Motor neuron (in vitro differentiated cells): Measurements from ENCODE around the gene VAC14. TPM values are rescaled to one million over a fixed set of nuclear protein-coding genes. Genes with fewer than 3 reads are reported as not detected.

Experiments used
- ATAC-seq, 8 experiments: fragments of 200-7000 bp; cut with Tn5 transposase; replicated peaks in 6 of 8; 2 replicates each; pipeline ENCODE4 v1.8.0; 2021; ENCODE audit warnings: mild to moderate bottlenecking in 8 of 8, moderate library complexity in 8 of 8
- H3K27ac ChIP-seq, 2 donors: fragments of 250-450 bp; sonication (Bioruptor Pico); 2 replicates each; pipeline ENCODE4 v1.9.0; 2021; ENCODE audit warnings: antibody characterized with exemption in 2 of 2, mild to moderate bottlenecking in 2 of 2, moderate library complexity in 1 of 2
- H3K4me1 ChIP-seq, 2 donors: fragments of 250-450 bp; sonication (Bioruptor Pico); replicated peaks in 1 of 2; 2 replicates each; pipeline ENCODE4 v1.6.1; 2021; ENCODE audit warnings: antibody characterized with exemption in 2 of 2, mild to moderate bottlenecking in 2 of 2, moderate library complexity in 1 of 2
- H3K4me3 ChIP-seq, 5 donors: fragments of 250-450 bp; sonication (Bioruptor Pico); 2 replicates each; pipeline ENCODE4 v1.9.0; 2021; ENCODE audit warnings: antibody characterized with exemption in 5 of 5, mild to moderate bottlenecking in 5 of 5, moderate library complexity in 4 of 5
- WGBS, 10 experiments: fragments of 450-650 bp; shearing (Covaris generic); methylation state at CpG; one replicate each; pipeline ENCODE4 v1.0.0; 2022; 5-methylcytosine and 5-hydroxymethylcytosine counted together
- in situ Hi-C, 9 experiments: fragments of 400-800 bp; cut with MboI; loops; one replicate each; pipeline ENCODE4 v1.15.0; 2021; ENCODE audit warnings: low sequenced_read_pairs in 9 of 9, low pct_unique_long_range_greater_than_20kb in 2 of 9; ENCODE audit not compliant: unreplicated experiment in 9 of 9
- total RNA-seq, 8 experiments: library from RNA; unstranded; fragments of 300-600 nt; gene quantifications; 2 replicates each; pipeline versions ENCODE4 v1.2.3 to v1.2.4, GENCODE V29; 2022

Gene VAC14
- total RNA-seq, 8 experiments from 2014 or later: 9.3 to 34.5 (median 17.0) TPM

GRCh38 chr16:70664325-70665112 is 136.4 kb downstream of the VAC14 start:
- Histone ChIP-seq H3K4me1 (peaks cover 0 to 4% of the 10 kb centered on the region in 2 donors), H3K4me3 (no peak overlapping the region), H3K27ac (no peak overlapping the region)
- 95% methylated on average over 4 of the region's 39 CpGs; no CpG with 5 or more reads in 9 of the 10 experiments for WGBS, 10 experiments
- in situ Hi-C loops: loop anchor here in 2 of 9 experiments (25.0 kb wide), 2 partner anchors 277 to 327 kb away; partner anchors contain the start of gene DDX19A (in 1 of the 2)
- ATAC-seq: peak in 4 of 8 experiments; percentile 8 to 25 (median 16)

DNA sequence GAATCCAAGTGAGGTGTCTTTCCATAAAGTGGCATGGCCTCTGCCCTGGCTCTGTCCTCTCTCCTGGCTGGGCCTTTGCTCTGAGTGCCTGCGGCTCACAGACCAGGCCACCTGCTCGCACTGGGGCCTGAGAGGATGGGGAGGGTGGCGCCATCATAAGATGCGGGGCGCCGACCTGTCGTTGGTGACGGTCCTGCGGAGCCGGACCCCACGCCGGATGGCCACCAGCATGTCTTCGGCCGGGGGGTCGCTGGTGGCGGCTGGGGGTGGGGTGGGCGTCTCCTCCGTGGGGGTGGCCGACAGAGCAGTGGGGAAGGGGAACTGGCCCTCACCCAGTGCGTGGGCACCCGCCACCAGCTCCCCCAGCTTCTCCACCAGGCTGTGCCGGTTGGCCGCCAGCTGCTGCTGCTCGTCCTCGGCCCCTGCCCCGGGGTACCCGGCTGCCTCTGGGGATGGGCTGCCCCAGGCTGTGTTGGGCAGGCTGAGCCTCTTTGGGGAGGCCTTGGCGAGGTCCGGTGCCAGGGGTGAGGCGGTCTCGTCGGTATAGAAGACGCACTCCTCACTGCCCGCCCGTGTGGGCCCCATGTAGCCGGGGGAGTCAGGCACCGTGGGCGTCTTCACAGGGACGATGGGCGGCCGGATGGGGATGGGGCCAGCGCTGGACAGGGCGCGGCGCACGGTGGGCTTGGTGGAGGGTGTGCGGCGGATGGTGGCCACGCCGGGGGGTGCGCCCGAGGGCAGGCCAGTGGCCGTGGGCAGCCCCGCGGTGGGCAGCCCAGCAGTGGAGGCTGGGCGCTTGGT is 137.2 kb downstream of the VAC14 start:
- no peak overlapping the region for H3K27ac ChIP-seq
- 93 to 100% (median 99%) methylated on average over 3 to 14 of the region's 56 CpGs; no CpG with 5 or more reads in 6 of the 10 experiments for WGBS, 10 experiments
- ATAC-seq: peak in 3 of 8 experiments; percentile 11 to 21 (median 20)
- peaks cover 0 to 4% of the 10 kb centered on the region in 2 donors for H3K4me1 ChIP-seq
- in situ Hi-C loops: loop anchor here in 2 of 9 experiments (25.0 kb wide), 2 partner anchors 276 to 326 kb away; partner anchors contain the start of gene DDX19A (in 1 of the 2)
- no peak overlapping the region for H3K4me3 ChIP-seq

GRCh38 chr16:70662991-70663523 is 137.9 kb downstream of the VAC14 start:
- no CpG with 5 or more reads among the region's 13 CpGs for WGBS, 10 experiments
- H3K4me1 ChIP-seq: peaks cover 0 to 4% of the 10 kb centered on the region in 2 donors
- no peak for ATAC-seq
- in situ Hi-C loops: loop anchor here in 2 of 9 experiments (25.0 kb wide), 2 partner anchors 276 to 326 kb away; partner anchors contain the start of gene DDX19A (in 1 of the 2)
- no peak overlapping the region for H3K4me3 ChIP-seq
- H3K27ac ChIP-seq: no peak overlapping the region

- in situ Hi-C loops: loop anchor here in 2 of 9 experiments (25.0 kb wide), 2 partner anchors 275 to 325 kb away; partner anchors contain the start of gene DDX19A (in 1 of the 2)
- H3K4me1 ChIP-seq: peaks cover 0 to 4% of the 10 kb centered on the region in 2 donors
- no peak overlapping the region for H3K4me3 ChIP-seq
- no peak overlapping the region for H3K27ac ChIP-seq
- 38 to 83% (median 78%) methylated on average over 1 to 11 of the region's 21 CpGs; no CpG with 5 or more reads in 6 of the 10 experiments for WGBS, 10 experiments
- ATAC-seq: peak in 1 of 8 experiments; percentile 35
Observed at GRCh38 chr16:70661918-70662641, 138.9 kb downstream of the VAC14 start.

DNA sequence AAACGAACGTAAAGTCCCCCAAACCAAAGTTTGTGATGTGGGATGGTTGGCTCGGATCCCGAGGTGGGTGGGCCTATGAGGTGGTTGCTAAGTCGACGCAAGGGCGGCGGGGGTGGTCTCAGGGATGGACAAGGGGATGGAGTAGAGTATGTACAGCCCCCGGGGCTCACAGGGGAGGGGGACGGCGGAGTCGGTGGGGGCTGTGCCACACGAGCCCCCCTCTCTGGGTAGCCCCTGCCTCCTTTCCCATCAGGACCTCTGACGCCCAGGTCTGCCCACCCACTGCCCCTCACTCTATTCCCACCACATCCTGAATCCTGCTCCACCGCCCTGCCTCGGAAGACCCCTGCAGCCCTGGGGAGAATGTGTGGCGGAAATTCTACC is 139.4 kb downstream of the VAC14 start:
- Histone ChIP-seq H3K4me1 (peaks cover 0 to 4% of the 10 kb centered on the region in 2 donors), H3K4me3 (no peak overlapping the region), H3K27ac (no peak overlapping the region)
- in situ Hi-C loops: loop anchor here in 2 of 9 experiments (25.0 kb wide), 2 partner anchors 274 to 324 kb away; partner anchors contain the start of gene DDX19A (in 1 of the 2)
- ATAC-seq: no peak
- WGBS, 10 experiments: no CpG with 5 or more reads among the region's 17 CpGs

GRCh38 chr16:70660672-70661350 is 140.1 kb downstream of the VAC14 start:
- H3K4me1 ChIP-seq: peaks cover 0 to 4% of the 10 kb centered on the region in 2 donors
- in situ Hi-C loops: loop anchor here in 2 of 9 experiments (25.0 kb wide), 2 partner anchors 274 to 324 kb away; partner anchors contain the start of gene DDX19A (in 1 of the 2)
- peak; percentile 3 to 51 (median 38) for ATAC-seq
- no peak overlapping the region for H3K4me3 ChIP-seq
- WGBS, 10 experiments: no CpG with 5 or more reads among the region's 7 CpGs
- H3K27ac ChIP-seq: no peak overlapping the region

- in situ Hi-C loops: loop anchor here in 2 of 9 experiments (25.0 kb wide), 2 partner anchors 273 to 323 kb away; partner anchors contain the start of gene DDX19A (in 1 of the 2)
- peak in 3 of 8 experiments; percentile 2 to 13 (median 4) for ATAC-seq
- WGBS, 10 experiments: 17 to 67% (median 40%) methylated on average over 1 of the region's 16 CpGs; no CpG with 5 or more reads in 7 of the 10 experiments
- H3K27ac ChIP-seq: no peak overlapping the region
- H3K4me1 ChIP-seq: peaks cover 0 to 4% of the 10 kb centered on the region in 2 donors
- H3K4me3 ChIP-seq: no peak overlapping the region
Observed at GRCh38 chr16:70659953-70660671, 140.8 kb downstream of the VAC14 start.

DNA sequence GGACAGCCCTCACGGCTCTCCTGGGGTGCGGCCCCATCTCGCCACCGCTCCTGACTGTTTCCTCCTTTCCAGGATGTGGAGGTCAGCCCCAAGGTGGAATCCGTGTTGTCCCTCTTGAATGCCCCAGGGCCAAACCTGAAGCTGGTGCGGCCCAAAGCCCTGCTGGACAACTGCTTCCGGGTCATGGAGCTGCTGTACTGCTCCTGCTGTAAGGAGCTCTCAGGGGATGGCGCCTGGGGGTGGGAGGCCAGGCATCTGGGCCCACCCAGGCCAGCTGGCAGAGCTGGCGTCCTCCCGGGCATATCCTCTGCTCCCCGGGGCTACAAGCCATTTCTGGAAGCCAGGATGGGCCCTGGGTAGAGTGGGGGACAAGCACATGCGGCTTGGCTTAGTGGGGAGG is 141.4 kb downstream of the VAC14 start:
- in situ Hi-C loops: loop anchor here in 2 of 9 experiments (25.0 kb wide), 2 partner anchors 272 to 322 kb away; partner anchors contain the start of gene DDX19A (in 1 of the 2)
- no peak overlapping the region for H3K27ac ChIP-seq
- ATAC-seq: peak in 1 of 8 experiments; percentile 7
- peaks cover 0 to 4% of the 10 kb centered on the region in 2 donors for H3K4me1 ChIP-seq
- H3K4me3 ChIP-seq: no peak overlapping the region
- WGBS, 10 experiments: 40 to 90% (median 87%) methylated on average over 2 to 5 of the region's 12 CpGs; no CpG with 5 or more reads in 5 of the 10 experiments

- 20 to 100% (median 82%) methylated on average over 1 to 2 of the region's 5 CpGs; no CpG with 5 or more reads in 5 of the 10 experiments for WGBS, 10 experiments
- Histone ChIP-seq H3K4me1 (peaks cover 0 to 4% of the 10 kb centered on the region in 2 donors), H3K4me3 (no peak overlapping the region), H3K27ac (no peak overlapping the region)
- no peak for ATAC-seq
- in situ Hi-C loops: loop anchor here in 2 of 9 experiments (25.0 kb wide), 2 partner anchors 272 to 322 kb away; partner anchors contain the start of gene DDX19A (in 1 of the 2)
Observed at GRCh38 chr16:70658921-70659320, 142.0 kb downstream of the VAC14 start.

GRCh38 chr16:70657956-70658355 is 143.0 kb downstream of the VAC14 start:
- no peak for ATAC-seq
- 68 to 80% (median 77%) methylated on average over 1 to 7 of the region's 7 CpGs; no CpG with 5 or more reads in 5 of the 10 experiments for WGBS, 10 experiments
- in situ Hi-C loops: loop anchor here in 2 of 9 experiments (25.0 kb wide), 2 partner anchors 271 to 321 kb away; partner anchors contain the start of gene DDX19A (in 1 of the 2)
- no peak overlapping the region for H3K27ac ChIP-seq
- H3K4me3 ChIP-seq: no peak overlapping the region
- H3K4me1 ChIP-seq: peaks cover 0 to 4% of the 10 kb centered on the region in 2 donors
